ENCODE data around the gene RAD54L.

GRCh38 chr1:46218443-46218842 lies 29.1 kb upstream of the RAD54L start:
- TF ChIP-seq EP300 (IDR thresholded peaks at IDR 0.05) (no peak), CTCF (IDR thresholded peaks at IDR 0.05) (no peak)
